Measurements from ENCODE around the gene VTI1A. TPM values are rescaled to one million over a fixed set of nuclear protein-coding genes. Genes with fewer than 3 reads are reported as not detected.

VTI1A gene
- total RNA-seq, 3 donors from 2014 or later: 53.7 to 65.6 (median 59.2) TPM

GRCh38 chr10:112816891-112817290 lies 369.9 kb downstream of the VTI1A start:
- Histone ChIP-seq H3K4me1 (no peaks in the 10 kb centered on the region), H3K27ac (no peak overlapping the region), H3K36me3 (no peaks in the 10 kb centered on the region), H3K27me3 (no peaks in the 10 kb centered on the region), H3K4me3 (no peak overlapping the region), H3K9me3 (no peaks in the 10 kb centered on the region)
- TF ChIP-seq CTCF (IDR thresholded peaks at IDR 0.05) (no peak), POLR2A (IDR thresholded peaks at IDR 0.05) (no peak), POLR2AphosphoS5 (IDR thresholded peaks at IDR 0.05) (no peak)
- intact Hi-C loops (cut with DNase I; ENCODE audit: low total_unique reads): no loop called here
- DNase-seq (ENCODE audit: low spot score in 2 of 2): no peak

DNA sequence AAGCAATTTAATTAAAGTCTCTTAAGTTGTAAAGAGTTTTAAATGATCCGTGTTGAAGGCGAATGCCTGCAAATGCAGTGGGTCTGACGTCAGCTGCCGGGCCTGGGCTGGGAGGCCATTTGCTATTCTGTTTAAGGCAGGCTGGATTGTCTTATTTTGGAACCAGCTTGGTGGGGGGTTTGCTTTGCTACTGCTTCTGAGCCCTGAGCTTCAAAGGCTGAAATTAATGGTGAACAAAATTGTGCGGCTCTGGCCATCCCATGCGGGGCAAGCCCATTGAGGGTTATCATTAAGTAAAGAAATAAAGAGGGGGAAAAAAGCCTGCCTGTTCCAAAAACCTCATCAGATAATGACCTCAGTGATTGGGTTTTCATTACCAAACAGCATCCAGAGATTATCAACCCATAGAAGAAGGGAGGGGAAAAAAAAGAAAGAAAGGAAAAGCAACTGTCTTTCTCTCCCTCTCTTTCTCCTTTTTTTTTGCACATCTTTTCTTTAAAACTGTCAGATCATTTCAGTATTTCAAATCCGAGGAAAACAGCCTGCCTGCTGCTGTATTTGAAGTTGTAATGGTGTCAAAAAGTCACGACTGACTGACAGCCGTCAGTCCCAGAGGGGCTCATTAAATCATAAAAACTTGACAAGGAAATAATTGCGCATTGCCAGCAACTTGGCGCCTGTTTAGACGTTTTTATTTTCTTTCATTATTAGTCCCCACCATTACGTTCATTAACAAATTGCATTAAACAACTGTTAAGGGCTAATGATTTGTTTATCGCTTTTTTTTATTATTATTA lies 371.2 kb downstream of the VTI1A start:
- Histone ChIP-seq H3K27ac (no peak overlapping the region), H3K4me1 (no peaks in the 10 kb centered on the region), H3K9me3 (no peaks in the 10 kb centered on the region), H3K36me3 (no peaks in the 10 kb centered on the region), H3K4me3 (no peak overlapping the region), H3K27me3 (no peaks in the 10 kb centered on the region)
- TF ChIP-seq POLR2A (IDR thresholded peaks at IDR 0.05) (no peak), POLR2AphosphoS5 (IDR thresholded peaks at IDR 0.05) (no peak), CTCF (IDR thresholded peaks at IDR 0.05) (no peak)
- no peak for DNase-seq (ENCODE audit: low spot score in 2 of 2)
- intact Hi-C loops (cut with DNase I; ENCODE audit: low total_unique reads): no loop called here

DNA sequence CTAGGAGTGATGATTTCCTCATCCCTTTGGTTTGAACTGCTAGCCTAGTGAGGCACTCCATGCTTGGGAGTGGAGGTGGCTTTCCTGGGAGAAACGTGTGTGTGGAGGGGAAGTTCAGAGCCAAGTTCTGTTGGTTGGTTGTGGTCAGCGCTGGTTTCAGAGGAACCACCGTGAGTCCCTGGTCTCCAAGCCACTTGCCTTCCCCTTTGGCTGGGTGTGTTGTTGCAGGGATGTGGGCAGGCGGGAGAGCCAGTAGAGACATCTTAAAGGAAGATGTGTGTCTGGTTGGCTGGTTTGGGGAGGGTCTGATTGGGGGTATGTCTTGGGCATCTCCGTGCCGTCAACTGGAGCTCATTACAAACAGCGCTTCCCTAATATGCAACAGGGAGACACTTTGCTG lies 372.2 kb downstream of the VTI1A start:
- TF ChIP-seq POLR2AphosphoS5 (IDR thresholded peaks at IDR 0.05) (no peak), CTCF (IDR thresholded peaks at IDR 0.05) (no peak)
- Histone ChIP-seq H3K36me3 (no peaks in the 10 kb centered on the region), H3K9me3 (no peaks in the 10 kb centered on the region), H3K27me3 (no peaks in the 10 kb centered on the region), H3K27ac (no peak overlapping the region), H3K4me3 (no peak overlapping the region), H3K4me1 (no peaks in the 10 kb centered on the region)
- DNase-seq (ENCODE audit: low spot score in 2 of 2): no peak
- intact Hi-C loops (cut with DNase I; ENCODE audit: low total_unique reads): no loop called here

GRCh38 chr10:112820320-112820719 lies 373.3 kb downstream of the VTI1A start:
- Histone ChIP-seq H3K27me3 (no peaks in the 10 kb centered on the region), H3K36me3 (no peaks in the 10 kb centered on the region), H3K9me3 (no peaks in the 10 kb centered on the region), H3K4me1 (no peaks in the 10 kb centered on the region), H3K27ac (no peak overlapping the region), H3K4me3 (no peak overlapping the region)
- no peak for TF ChIP-seq POLR2A (IDR thresholded peaks at IDR 0.05)
- TF ChIP-seq POLR2AphosphoS5 (IDR thresholded peaks at IDR 0.05): no peak
- TF ChIP-seq CTCF (IDR thresholded peaks at IDR 0.05): no peak
- intact Hi-C loops (cut with DNase I; ENCODE audit: low total_unique reads): no loop called here
- DNase-seq (ENCODE audit: low spot score in 2 of 2): no peak

DNA sequence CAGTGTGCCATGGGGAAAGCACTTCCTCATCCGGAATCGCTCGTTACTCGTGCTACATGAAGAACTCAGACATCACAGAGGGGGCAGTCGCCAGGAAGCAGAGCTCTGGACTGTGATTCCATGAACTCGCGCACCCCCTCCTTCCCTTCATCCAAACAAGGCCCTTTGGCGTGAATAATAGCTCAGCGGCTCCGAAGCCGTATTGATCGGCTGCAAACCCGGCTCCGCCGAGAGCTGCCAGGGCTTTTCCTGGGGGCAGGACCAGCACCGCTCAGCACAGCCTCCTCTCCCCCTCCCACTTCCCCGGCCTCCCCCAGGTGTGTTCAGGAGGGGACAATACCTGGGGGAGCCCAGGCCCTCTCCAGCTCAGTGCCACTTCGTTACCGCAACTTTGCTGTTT lies 374.0 kb downstream of the VTI1A start:
- H3K9me3 ChIP-seq: no peaks in the 10 kb centered on the region
- H3K27me3 ChIP-seq: no peaks in the 10 kb centered on the region
- intact Hi-C loops (cut with DNase I; ENCODE audit: low total_unique reads): no loop called here
- no peak for TF ChIP-seq POLR2AphosphoS5 (IDR thresholded peaks at IDR 0.05)
- TF ChIP-seq POLR2A (IDR thresholded peaks at IDR 0.05): no peak
- no peak for TF ChIP-seq CTCF (IDR thresholded peaks at IDR 0.05)
- H3K27ac ChIP-seq: no peak overlapping the region
- no peaks in the 10 kb centered on the region for H3K4me1 ChIP-seq
- no peak overlapping the region for H3K4me3 ChIP-seq
- no peaks in the 10 kb centered on the region for H3K36me3 ChIP-seq
- no peak for DNase-seq (ENCODE audit: low spot score in 2 of 2)

Data from breast epithelium (tissue), 4 donors.